Fibroblast of skin of left quadriceps (primary cell): Measurements from ENCODE around the gene CEPT1.
A peak's percentile ranks its signal among the peaks of the same experiment; 100 is the strongest.

ENCODE experiments used
- DNase-seq, 2 experiments: peaks; one replicate each; pipeline ENCODE4 v3.0.0-alpha.2; 2013; ENCODE audit warnings: low read depth in 2 of 2

Gene CEPT1

GRCh38 chr1:111227434-111227833 is 87.4 kb downstream of the CEPT1 start, which contains the start of gene CHI3L2:
TSS of gene CHI3L2 (plus strand) at chr1:111227713. CDS start at chr1:111227730, 17 bp downstream.
- no peak for DNase-seq

- peak; percentile 13 to 15 for DNase-seq
Observed at GRCh38 chr1:111227851-111228747, 88.1 kb downstream of the CEPT1 start.

GRCh38 chr1:111228748-111229126 is 88.7 kb downstream of the CEPT1 start:
- no peak for DNase-seq

- DNase-seq = no peak
Observed at GRCh38 chr1:111232134-111232533, 92.1 kb downstream of the CEPT1 start.

- DNase-seq = no peak
Observed at GRCh38 chr1:111234258-111234657, 94.2 kb downstream of the CEPT1 start.
